Mesothelial cell of epicardium (in vitro differentiated cells): ENCODE results near the gene FAM83G. TPM values are rescaled to one million over a fixed set of nuclear protein-coding genes. Genes with fewer than 3 reads are reported as not detected.

Experiments used
- DNase-seq, 2 experiments: peaks; one replicate each; pipeline ENCODE4 v3.0.0; 2021; ENCODE audit warnings: low spot score in 2 of 2; ENCODE audit not compliant: unreplicated experiment in 2 of 2
- H3K27ac Mint-ChIP-seq: 2 replicates; pipeline ENCODE4 v1.8.0; 2021; ENCODE audit warnings: mixed read lengths
- H3K27me3 Mint-ChIP-seq: 2 replicates; pipeline ENCODE4 v1.8.0; 2021; ENCODE audit warnings: low read depth, mixed read lengths
- H3K36me3 Mint-ChIP-seq: 2 replicates; pipeline ENCODE4 v1.8.0; 2021; ENCODE audit warnings: mixed read lengths
- H3K4me1 Mint-ChIP-seq: 2 replicates; pipeline ENCODE4 v1.8.0; 2021; ENCODE audit warnings: mixed read lengths
- H3K4me3 Mint-ChIP-seq: 2 replicates; pipeline ENCODE4 v1.8.0; 2021; ENCODE audit warnings: mild to moderate bottlenecking, moderate library complexity, mixed read lengths
- H3K9me3 Mint-ChIP-seq: 2 replicates; pipeline ENCODE4 v1.8.0; 2021; ENCODE audit warnings: mixed read lengths
- CTCF ChIP-seq: fragments of 200-600 bp; sonication (generic); IDR thresholded peaks from one replicate; pipeline ENCODE4 v1.5.0; 2021; ENCODE audit warnings: antibody characterized with exemption; ENCODE audit not compliant: unreplicated experiment
- total RNA-seq: library from RNA; stranded (reverse); gene quantifications from 3 replicates; pipeline ENCODE4 v1.2.1, GENCODE V29; 2021

Gene FAM83G
- total RNA-seq, 1 donor from 2014 or later = 14.5 TPM

GRCh38 chr17:18981642-18982424 is 22.7 kb downstream of the FAM83G start:
- Mint-ChIP-seq H3K9me3 (no peaks in the 10 kb centered on the region), H3K4me3 (no peak overlapping the region), H3K27me3 (no peaks in the 10 kb centered on the region), H3K4me1 (peaks cover 5% of the 10 kb centered on the region), H3K27ac (no peak overlapping the region), H3K36me3 (peaks cover under 1% of the 10 kb centered on the region)
- no peak for DNase-seq
- TF ChIP-seq CTCF = no peak

- peaks cover 4% of the 10 kb centered on the region for H3K36me3 Mint-ChIP-seq
- no peak for TF ChIP-seq CTCF
- peaks cover 5% of the 10 kb centered on the region for H3K4me1 Mint-ChIP-seq
- no peak for DNase-seq
- no peaks in the 10 kb centered on the region for H3K27me3 Mint-ChIP-seq
- no peaks in the 10 kb centered on the region for H3K9me3 Mint-ChIP-seq
- no peak overlapping the region for H3K27ac Mint-ChIP-seq
- no peak overlapping the region for H3K4me3 Mint-ChIP-seq
Observed at GRCh38 chr17:18981335-18981641, 23.3 kb downstream of the FAM83G start.

- H3K4me3 Mint-ChIP-seq = no peak overlapping the region
- DNase-seq = no peak
- H3K27me3 Mint-ChIP-seq = no peaks in the 10 kb centered on the region
- peaks cover 5% of the 10 kb centered on the region for H3K4me1 Mint-ChIP-seq
- H3K36me3 Mint-ChIP-seq = peaks cover 4% of the 10 kb centered on the region
- no peak for TF ChIP-seq CTCF
- H3K27ac Mint-ChIP-seq = no peak overlapping the region
- no peaks in the 10 kb centered on the region for H3K9me3 Mint-ChIP-seq
Observed at GRCh38 chr17:18980682-18981334, 23.8 kb downstream of the FAM83G start.

GRCh38 chr17:18978655-18979054 is 25.9 kb downstream of the FAM83G start:
- TF ChIP-seq CTCF = no peak
- Mint-ChIP-seq H3K36me3 (peaks cover 4% of the 10 kb centered on the region), H3K4me1 (peaks cover 5% of the 10 kb centered on the region), H3K4me3 (no peak overlapping the region), H3K27ac (no peak overlapping the region), H3K9me3 (no peaks in the 10 kb centered on the region), H3K27me3 (no peaks in the 10 kb centered on the region)
- DNase-seq = no peak

- TF ChIP-seq CTCF = no peak
- Mint-ChIP-seq H3K4me1 (peaks cover 5% of the 10 kb centered on the region), H3K4me3 (no peak overlapping the region), H3K9me3 (no peaks in the 10 kb centered on the region), H3K27ac (no peak overlapping the region), H3K36me3 (peaks cover 4% of the 10 kb centered on the region), H3K27me3 (no peaks in the 10 kb centered on the region)
- DNase-seq = no peak
Observed at GRCh38 chr17:18978050-18978449, 26.5 kb downstream of the FAM83G start.
